GM12878 (cell line): Measurements from ENCODE around the gene ADCY1. TPM values are rescaled to one million over a fixed set of nuclear protein-coding genes. Genes with fewer than 3 reads are reported as not detected.

Source experiments
- ATAC-seq: fragments of 200-7000 bp; cut with Tn5 transposase; 3 replicates; pipeline ENCODE4 v1.9.1; 2020; ENCODE audit warnings: mild to moderate bottlenecking, moderate library complexity
- BruUV-seq: library from RNA; stranded (reverse); fragments of 400-500 nt; replicated peaks from 2 replicates; lab custom pipeline; 2021; lab: Mats Ljungman, UMichigan
- CTCF ChIA-PET: fragments of 300-600 bp; sonication (Branson Sonifier 250); formaldehyde crosslinking; extraction: SDS; loops from one replicate; lab custom pipeline; 2021; ENCODE audit warnings: inconsistent platforms; lab: Yijun Ruan, JAX
- POLR2A ChIA-PET: fragments of 350-600 bp; formaldehyde crosslinking; extraction: SDS; loops from one replicate; lab custom pipeline; 2021; ENCODE audit warnings: inconsistent platforms; lab: Charles Lee
- RAD21 ChIA-PET: fragments of 300-600 bp; sonication (Branson Sonifier 250); formaldehyde crosslinking; loops from one replicate; lab custom pipeline; 2023; ENCODE audit warnings: antibody characterized with exemption; ENCODE audit not compliant: unreplicated experiment; lab: Charles Lee
- SMC1A ChIA-PET: fragments of 300-600 bp; sonication (Branson Sonifier 250); formaldehyde crosslinking; loops from one replicate; lab custom pipeline; 2023; ENCODE audit not compliant: unreplicated experiment, uncharacterized antibody; lab: Charles Lee
- DNase-seq: peaks from one replicate; pipeline ENCODE4 v3.0.0-alpha.2; 2011; ENCODE audit warnings: low read depth, low spot score
- FAIRE-seq: peaks from 3 replicates; lab custom pipeline; 2011; peaks lifted over from hg19 to GRCh38; lab: Jason Lieb, UNC
- H2AFZ ChIP-seq: 2 replicates; pipeline ENCODE4 v1.6.0; 2011; ENCODE audit warnings: low read depth, low read length, control low read depth; ENCODE audit not compliant: control insufficient read depth
- H3K27ac ChIP-seq: 2 replicates; pipeline ENCODE4 v1.5.1; 2011; ENCODE audit warnings: control low read depth; ENCODE audit not compliant: control insufficient read depth, insufficient read depth
- H3K27me3 ChIP-seq, 2 experiments: replicated peaks in 1 of 2; 2 replicates each; pipeline versions ENCODE4 v1.6.0 to v1.6.1; 2011; ENCODE audit warnings: low read length in 1 of 2; ENCODE audit not compliant: control insufficient read depth in 2 of 2, insufficient read depth in 2 of 2
- H3K36me3 ChIP-seq, 2 experiments: 2 replicates each; pipeline ENCODE4 v1.5.1; 2011; ENCODE audit warnings: low read length in 1 of 2; ENCODE audit not compliant: control insufficient read depth in 2 of 2, insufficient read depth in 2 of 2
- H3K4me1 ChIP-seq: 2 replicates; pipeline ENCODE4 v1.6.1; 2011; ENCODE audit warnings: mild to moderate bottlenecking, low read length, moderate library complexity, mixed read lengths; ENCODE audit not compliant: control insufficient read depth, insufficient read depth
- H3K4me2 ChIP-seq: 2 replicates; pipeline ENCODE4 v1.6.0; 2011; ENCODE audit warnings: control low read depth; ENCODE audit not compliant: control insufficient read depth, insufficient read depth
- H3K4me3 ChIP-seq: fragments of 200-600 bp; sonication (generic); 2 replicates; pipeline ENCODE4 v1.5.1; 2016
- H3K79me2 ChIP-seq: 2 replicates; pipeline ENCODE4 v1.6.0; 2011; ENCODE audit warnings: low read length; ENCODE audit not compliant: control insufficient read depth, insufficient read depth
- H3K9ac ChIP-seq: 2 replicates; pipeline ENCODE4 v1.8.0; 2011; ENCODE audit warnings: low read length, control low read depth, mixed read lengths; ENCODE audit not compliant: control insufficient read depth, insufficient read depth
- H3K9me3 ChIP-seq: replicated peaks from 3 replicates; pipeline ENCODE4 v1.5.1; 2011; ENCODE audit warnings: mild to moderate bottlenecking, low read length; ENCODE audit not compliant: control insufficient read depth, insufficient read depth
- H4K20me1 ChIP-seq: 2 replicates; pipeline ENCODE4 v1.6.0; 2011; ENCODE audit not compliant: control insufficient read depth, insufficient read depth
- ASH2L ChIP-seq: fragments of 300-600, 200-600 bp; sonication (generic); IDR thresholded peaks from 2 replicates; pipeline ENCODE4 v1.6.1; 2017; ENCODE audit warnings: low read depth, mild to moderate bottlenecking, borderline replicate concordance
- BCL3 ChIP-seq: IDR thresholded peaks from 2 replicates; pipeline ENCODE4 v1.6.1; 2011; ENCODE audit warnings: borderline replicate concordance, low read depth, mild to moderate bottlenecking, moderate library complexity, low read length; ENCODE audit not compliant: insufficient read depth, poor library complexity, severe bottlenecking
- IRF5 ChIP-seq: fragments of 450-650 bp; IDR thresholded peaks from 2 replicates; pipeline ENCODE4 v1.6.1; 2017; ENCODE audit warnings: borderline replicate concordance
- JUNB ChIP-seq: IDR thresholded peaks from 2 replicates; pipeline ENCODE4 v1.6.1; 2016; ENCODE audit warnings: antibody characterized with exemption, mild to moderate bottlenecking
- MTA3 ChIP-seq: IDR thresholded peaks from 2 replicates; pipeline ENCODE4 v1.6.1; 2012; ENCODE audit warnings: low read length, inconsistent platforms, borderline replicate concordance
- MXI1 ChIP-seq: fragments of 150-350 bp; IDR thresholded peaks from 2 replicates; pipeline ENCODE4 v1.6.1; 2011; ENCODE audit warnings: low read depth, mild to moderate bottlenecking, inconsistent platforms, low read length, improper control_type of control experiment
- MYC ChIP-seq: IDR thresholded peaks from 2 replicates; pipeline ENCODE4 v1.6.1; 2011; ENCODE audit warnings: mild to moderate bottlenecking, low read length, moderate library complexity, inconsistent platforms; ENCODE audit not compliant: insufficient read depth, insufficient replicate concordance, insufficient read length, severe bottlenecking
- NFXL1 ChIP-seq: fragments of 450-650 bp; IDR thresholded peaks from 2 replicates; pipeline ENCODE4 v1.6.1; 2017; ENCODE audit warnings: antibody characterized with exemption, mild to moderate bottlenecking, borderline replicate concordance
- NFYA ChIP-seq: IDR thresholded peaks from 2 replicates; pipeline ENCODE4 v1.6.1; 2011; ENCODE audit warnings: low read depth, mild to moderate bottlenecking, low read length, improper control_type of control experiment, borderline replicate concordance
- RAD21 ChIP-seq: IDR thresholded peaks from 2 replicates; pipeline ENCODE4 v1.6.1; 2011; ENCODE audit warnings: mild to moderate bottlenecking, low read depth, low read length, moderate library complexity; ENCODE audit not compliant: insufficient read depth
- SUZ12 ChIP-seq: fragments of 200-600 bp; sonication (generic); IDR thresholded peaks from one replicate; pipeline ENCODE4 v1.6.1; 2018; ENCODE audit warnings: antibody characterized with exemption, mild to moderate bottlenecking; ENCODE audit not compliant: unreplicated experiment
- ZBED1 ChIP-seq: IDR thresholded peaks from 2 replicates; pipeline ENCODE4 v1.6.1; 2016; ENCODE audit warnings: borderline replicate concordance
- ZNF592 ChIP-seq: fragments of 450-650 bp; IDR thresholded peaks from 2 replicates; pipeline ENCODE4 v1.6.1; 2017; ENCODE audit warnings: mild to moderate bottlenecking, moderate library complexity
- WGBS: methylation state at CpG from one replicate; pipeline ENCODE4 v1.1.6; 2016; ENCODE audit warnings: low lambda C conversion rate; ENCODE audit not compliant: insufficient replicate concordance, insufficient coverage; ENCODE audit errors: missing lambda C conversion rate; 5-methylcytosine and 5-hydroxymethylcytosine counted together
- in situ Hi-C: fragments of 300-500 bp; cut with MboI; formaldehyde crosslinking; loops from 9 replicates; pipeline ENCODE4 v1.14.3; 2018; ENCODE audit warnings: mixed read lengths
- intact Hi-C: fragments of 100-400 bp; cut with micrococcal nuclease; formaldehyde crosslinking; loops from one replicate; pipeline ENCODE4 v1.14.2; 2022; ENCODE audit not compliant: unreplicated experiment
- polyA plus RNA-seq, 11 experiments: library from polyadenylated mRNA; depleted of rRNA in 4 of 11; unstranded in 6 of 11; stranded (reverse) in 5 of 11; fragments of >200 nt; fragmentation: Nextera tagmentation in 4 of 11; fragmentation: Illumina TruSeq in 1 of 11; extraction: Ambion mirVana in 4 of 11; extraction: Trizol in 1 of 11; gene quantifications; 1 replicate in 1 of 11; 2 replicates in 10 of 11; pipeline versions ENCODE4 v1.2.1 to v1.2.3, GENCODE V29; 2011 to 2016; ENCODE audit warnings: inconsistent platforms in 2 of 11, missing spikeins in 2 of 11, low read depth in 1 of 11
- total RNA-seq, 4 experiments: library from RNA; depleted of rRNA in 3 of 4; stranded (reverse); fragments of >200 nt in 3 of 4; fragmentation: Illumina TruSeq in 1 of 4; extraction: Trizol in 1 of 4; gene quantifications; 2 replicates each; pipeline versions ENCODE4 v1.2.1 to v1.2.3, GENCODE V29; 2013 to 2021
- TF ChIP-seq, protein P1 (sequence below): fragments of 450-650 bp; IDR thresholded peaks from 2 replicates; pipeline ENCODE4 v1.6.1; 2016; ENCODE audit warnings: mild to moderate bottlenecking

Gene ADCY1
- total and polyA plus RNA-seq, 10 of the 15 experiments (the other 5 are each of a cell fraction or from before 2014, with no cell fraction given): 0.13 to 1.4 (median 0.45) TPM; not detected in 1

- no peak for TF ChIP-seq ZNF592
- no peak for TF ChIP-seq RAD21
- TF ChIP-seq ASH2L: no peak
- no peak for TF ChIP-seq NFYA
- TF ChIP-seq JUNB: no peak
- TF ChIP-seq SUZ12: no peak
- TF ChIP-seq MYC: no peak
Observed at GRCh38 chr7:45699726-45700390, 125.7 kb downstream of the ADCY1 start (continued).

- intact Hi-C loops (no loop called here), in situ Hi-C loops (no loop called here)
- no peak for DNase-seq
- H3K9me3 ChIP-seq: no peaks in the 10 kb centered on the region
- WGBS: 29% methylated on average over 2 of the region's 2 CpGs
- ChIA-PET RAD21 (no interaction called here), CTCF (no interaction called here), POLR2A (no interaction called here), SMC1A (no interaction called here)
- H4K20me1 ChIP-seq: no peaks in the 10 kb centered on the region
- no peaks in the 10 kb centered on the region for H3K36me3 ChIP-seq
- H3K79me2 ChIP-seq: no peaks in the 10 kb centered on the region
- H3K27ac ChIP-seq: no peak overlapping the region
- TF ChIP-seq MTA3 (no peak), BCL3 (no peak), NFXL1 (no peak), MXI1 (no peak), ZBED1 (no peak), IRF5 (no peak)
- TF ChIP-seq, protein P1, sequence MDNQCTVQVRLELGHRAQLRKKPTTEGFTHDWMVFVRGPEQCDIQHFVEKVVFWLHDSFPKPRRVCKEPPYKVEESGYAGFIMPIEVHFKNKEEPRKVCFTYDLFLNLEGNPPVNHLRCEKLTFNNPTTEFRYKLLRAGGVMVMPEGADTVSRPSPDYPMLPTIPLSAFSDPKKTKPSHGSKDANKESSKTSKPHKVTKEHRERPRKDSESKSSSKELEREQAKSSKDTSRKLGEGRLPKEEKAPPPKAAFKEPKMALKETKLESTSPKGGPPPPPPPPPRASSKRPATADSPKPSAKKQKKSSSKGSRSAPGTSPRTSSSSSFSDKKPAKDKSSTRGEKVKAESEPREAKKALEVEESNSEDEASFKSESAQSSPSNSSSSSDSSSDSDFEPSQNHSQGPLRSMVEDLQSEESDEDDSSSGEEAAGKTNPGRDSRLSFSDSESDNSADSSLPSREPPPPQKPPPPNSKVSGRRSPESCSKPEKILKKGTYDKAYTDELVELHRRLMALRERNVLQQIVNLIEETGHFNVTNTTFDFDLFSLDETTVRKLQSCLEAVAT: no peak
- no peak overlapping the region for H3K4me2 ChIP-seq
- no peaks in the 10 kb centered on the region for H3K4me1 ChIP-seq
- H3K4me3 ChIP-seq: no peak overlapping the region
- FAIRE-seq: no peak
- no peaks in the 10 kb centered on the region; a peak in 2 of 4 replicates for H3K27me3 ChIP-seq
- no peak for ATAC-seq
- no peak overlapping the region for H3K9ac ChIP-seq
- H2AFZ ChIP-seq: no peak overlapping the region
- no TSS peak for BruUV-seq
Observed at GRCh38 chr7:45700556-45700955, 126.4 kb downstream of the ADCY1 start.
